Activated CD8-positive, alpha-beta memory T cell treated with anti-CD3 and anti-CD28 coated beads, Interleukin-2, amount 50 U/mL, for 4 hours (primary cell): Measurements from ENCODE around the gene GNAT2.
"Not testable (repeated sequence)": the region's sequence is repeated elsewhere in the genome, so short reads cannot be mapped to it uniquely, and the experiment has no call there.

Experiments
- DNase-seq: peaks from one replicate; pipeline ENCODE4 v3.0.0-alpha.2; 2020

GNAT2 gene

DNA sequence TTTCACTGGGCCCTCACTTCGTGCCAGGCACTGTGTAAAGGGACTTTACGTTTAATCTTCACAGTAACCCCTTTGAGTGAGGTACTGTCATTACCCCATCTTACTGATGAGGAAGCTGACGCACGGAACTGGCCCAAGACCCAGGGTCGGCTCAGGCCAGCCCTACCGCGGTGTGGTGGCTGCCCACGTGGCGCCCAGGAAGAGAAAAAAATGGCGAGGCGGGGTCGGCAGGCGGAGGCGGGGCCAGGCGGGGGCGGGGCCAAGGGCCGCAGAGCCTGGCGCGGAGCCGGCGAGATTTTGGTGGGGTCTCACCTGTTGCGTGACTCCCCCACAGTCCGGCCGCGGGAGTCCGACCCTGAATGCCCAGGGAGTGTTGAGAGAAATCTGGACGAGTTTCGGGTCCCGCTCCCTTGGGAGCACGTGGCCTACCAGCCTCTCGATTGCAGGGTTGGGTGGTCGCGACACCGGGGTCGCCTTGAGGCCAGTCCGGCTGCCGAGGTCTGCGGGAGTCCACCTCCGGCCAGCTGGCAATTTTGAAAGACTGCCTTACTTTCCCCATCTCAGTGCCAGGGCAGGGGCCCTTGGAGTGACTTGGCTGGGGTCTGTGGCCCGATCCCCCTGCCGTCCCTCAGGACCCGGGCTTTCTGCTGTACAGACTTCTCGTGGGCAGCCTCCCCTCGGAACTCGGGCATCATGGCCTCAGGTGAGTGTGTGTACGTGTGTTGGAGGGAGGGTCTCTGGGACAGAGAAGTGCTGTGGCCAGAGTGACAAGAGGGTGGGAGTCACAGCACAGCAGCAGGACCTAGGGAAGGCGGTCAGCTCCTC lies at the start of gene GNAT2, which contains the start of gene AMPD2:
GNAT2 (minus strand) TSS at position 41 of the 825 bp plus-strand sequence. CDS start 6,746 bp downstream, outside the sequence.
AMPD2 (plus strand) TSS at position 262 of the 825 bp plus-strand sequence. CDS start 1,339 bp downstream, outside the sequence.
- DNase-seq, result peak; percentile 71

- no peak for DNase-seq
Measured at GRCh38 chr1:109668123-109668775, 48.8 kb upstream of the GNAT2 start.

DNA sequence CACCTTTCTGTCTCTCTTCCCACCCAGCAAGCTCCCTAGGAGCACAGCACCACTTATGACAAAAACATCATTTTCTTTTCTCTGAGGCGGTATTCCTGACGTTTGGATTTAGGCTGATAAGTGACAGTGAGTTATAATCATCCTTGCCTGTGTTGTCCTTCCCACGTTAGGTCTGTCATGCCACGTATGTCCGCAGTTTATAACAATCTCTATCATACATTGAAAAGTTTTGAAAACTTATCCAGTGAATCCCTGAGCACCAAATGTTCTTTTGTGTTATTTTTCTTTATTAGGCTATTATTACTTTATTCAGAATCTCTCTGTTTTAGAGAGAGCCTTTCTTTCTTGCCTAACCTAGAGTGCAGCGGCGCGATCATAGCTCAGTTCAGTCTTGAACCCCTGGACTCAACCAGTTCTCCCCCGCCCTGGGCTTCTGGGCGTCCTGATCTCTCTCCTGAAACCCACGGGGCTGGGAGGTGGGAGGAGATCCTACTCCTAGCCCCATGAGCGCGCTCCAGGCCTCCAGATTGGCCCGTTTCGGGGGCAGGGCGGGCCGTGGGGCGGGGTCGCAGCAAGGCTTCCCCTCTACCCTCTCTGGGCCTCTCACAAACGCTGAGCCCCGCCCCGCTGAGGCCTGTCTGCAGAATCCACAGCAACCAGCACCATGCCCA lies 48.2 kb upstream of the GNAT2 start, which contains the start of gene GSTM2:
GSTM2 (plus strand) TSS at position 606 of the 671 bp plus-strand sequence; CDS start at position 665, 59 bp downstream.
- peak; percentile 80 for DNase-seq

GRCh38 chr1:109664671-109665070 lies 45.3 kb upstream of the GNAT2 start:
- DNase-seq, result no peak

DNA sequence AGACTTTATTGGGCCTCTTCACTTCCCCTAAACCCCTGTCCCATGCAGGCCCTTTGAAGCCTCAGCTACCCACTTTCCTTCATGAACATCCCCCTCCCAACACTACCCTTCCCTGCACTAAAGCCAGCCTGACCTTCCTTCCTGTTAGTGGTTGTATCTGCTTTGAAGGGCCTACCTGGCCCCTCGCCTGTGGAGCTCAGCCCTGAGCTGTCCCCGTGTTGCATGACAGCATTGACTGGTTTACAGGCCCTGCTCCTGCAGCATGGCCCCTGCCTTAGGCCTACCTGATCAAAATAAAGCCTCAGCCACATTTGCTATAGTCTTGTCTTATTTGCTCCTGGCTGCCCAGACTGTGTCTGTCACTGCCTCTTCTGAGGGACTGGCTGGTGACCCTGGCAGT lies 42.0 kb upstream of the GNAT2 start:
- DNase-seq, result no peak

- not testable (repeated sequence) for DNase-seq
Measured at GRCh38 chr1:109660691-109661026, 41.2 kb upstream of the GNAT2 start.

DNA sequence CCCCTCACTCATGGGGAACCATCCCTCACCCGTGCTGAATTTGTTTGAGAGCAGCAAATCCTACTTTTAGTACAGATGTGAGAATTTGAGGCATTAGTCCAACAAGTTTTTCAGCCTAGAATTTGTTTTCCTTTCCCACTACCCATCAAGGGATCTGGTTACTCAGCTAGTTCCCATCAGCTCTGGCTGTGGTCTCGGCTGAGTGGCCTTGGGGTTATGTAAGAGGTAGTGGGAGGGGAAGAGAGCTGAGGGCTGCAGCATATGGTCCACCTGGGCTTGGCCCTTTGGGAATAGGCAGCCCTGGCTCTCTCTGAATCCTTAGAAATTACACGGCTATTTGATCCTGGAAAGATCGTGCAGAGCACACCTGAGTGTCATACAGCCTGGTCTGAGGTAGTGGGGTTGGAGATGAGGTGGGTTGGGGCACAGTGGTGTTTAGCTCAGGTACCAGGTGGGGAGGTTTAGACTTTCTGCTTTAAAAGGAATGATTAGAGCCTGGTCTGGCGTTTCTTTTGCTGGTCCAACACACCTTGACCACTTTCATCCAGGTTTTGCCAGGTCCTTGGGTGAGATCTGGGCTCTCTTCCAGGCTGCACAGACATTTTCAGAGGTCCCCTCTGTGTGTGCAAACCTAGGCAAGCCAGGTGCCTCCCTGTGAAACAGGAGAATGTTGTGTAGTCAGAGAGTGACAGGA lies 40.7 kb upstream of the GNAT2 start:
- DNase-seq, result no peak

- no peak for DNase-seq
Measured at GRCh38 chr1:109659145-109659544, 39.7 kb upstream of the GNAT2 start.

DNA sequence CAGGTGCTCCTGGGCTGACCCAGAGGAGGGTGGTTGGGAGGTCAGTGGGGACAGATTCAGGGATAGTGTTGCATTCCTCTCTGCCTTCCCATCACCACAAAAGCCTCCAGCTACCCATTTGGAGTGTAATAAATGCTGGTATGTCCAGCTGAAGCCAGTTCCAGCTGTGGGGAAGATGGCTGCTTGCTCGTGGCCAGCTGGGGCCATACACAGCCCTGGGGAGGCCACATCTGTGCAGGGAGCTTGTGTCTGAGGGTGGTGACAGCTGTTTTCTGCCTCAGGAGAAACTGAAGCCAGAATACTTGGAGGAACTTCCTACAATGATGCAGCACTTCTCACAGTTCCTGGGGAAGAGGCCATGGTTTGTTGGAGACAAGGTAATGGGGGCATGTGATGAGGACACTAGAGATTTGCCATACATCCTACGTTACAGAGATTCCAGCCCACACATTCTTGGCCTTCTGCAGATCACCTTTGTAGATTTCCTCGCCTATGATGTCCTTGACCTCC lies 39.2 kb upstream of the GNAT2 start:
- DNase-seq, result no peak

DNA sequence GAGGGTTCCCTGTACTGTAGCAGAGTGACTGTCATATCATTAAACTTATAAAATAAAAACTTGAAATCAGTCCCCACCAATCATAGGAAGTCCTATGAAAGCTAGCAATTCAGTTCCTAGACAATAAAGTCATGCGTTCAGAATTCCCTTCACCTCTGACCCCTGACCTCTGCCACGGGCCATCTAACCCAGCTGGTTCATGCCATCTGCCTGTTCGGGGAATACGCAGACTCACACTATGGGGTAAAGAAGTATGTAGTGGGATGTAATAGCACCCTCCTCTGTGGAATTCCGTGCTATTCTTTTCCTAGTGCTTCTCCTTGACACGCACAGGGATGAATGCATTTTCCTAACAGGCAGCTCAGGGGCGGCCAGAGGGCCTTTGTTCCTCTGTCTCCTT lies 38.6 kb upstream of the GNAT2 start:
- DNase-seq, result no peak

DNA sequence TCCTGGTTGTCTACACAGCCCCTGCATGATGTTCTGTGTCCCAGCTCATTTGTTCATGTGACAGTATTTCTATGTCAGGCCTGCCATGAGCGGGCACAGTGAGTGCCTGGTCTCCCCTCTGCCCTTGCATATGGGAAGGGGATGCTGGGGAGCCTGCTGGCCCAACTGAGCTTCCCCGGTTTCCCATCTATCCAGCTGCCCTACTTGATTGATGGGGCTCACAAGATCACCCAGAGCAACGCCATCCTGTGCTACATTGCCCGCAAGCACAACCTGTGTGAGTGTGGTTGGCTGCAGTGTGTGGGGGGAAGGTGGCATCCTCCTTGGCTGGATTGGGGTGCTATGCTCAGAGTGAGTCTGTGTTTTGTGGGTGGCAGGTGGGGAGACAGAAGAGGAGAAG lies 38.0 kb upstream of the GNAT2 start:
- no peak for DNase-seq

DNA sequence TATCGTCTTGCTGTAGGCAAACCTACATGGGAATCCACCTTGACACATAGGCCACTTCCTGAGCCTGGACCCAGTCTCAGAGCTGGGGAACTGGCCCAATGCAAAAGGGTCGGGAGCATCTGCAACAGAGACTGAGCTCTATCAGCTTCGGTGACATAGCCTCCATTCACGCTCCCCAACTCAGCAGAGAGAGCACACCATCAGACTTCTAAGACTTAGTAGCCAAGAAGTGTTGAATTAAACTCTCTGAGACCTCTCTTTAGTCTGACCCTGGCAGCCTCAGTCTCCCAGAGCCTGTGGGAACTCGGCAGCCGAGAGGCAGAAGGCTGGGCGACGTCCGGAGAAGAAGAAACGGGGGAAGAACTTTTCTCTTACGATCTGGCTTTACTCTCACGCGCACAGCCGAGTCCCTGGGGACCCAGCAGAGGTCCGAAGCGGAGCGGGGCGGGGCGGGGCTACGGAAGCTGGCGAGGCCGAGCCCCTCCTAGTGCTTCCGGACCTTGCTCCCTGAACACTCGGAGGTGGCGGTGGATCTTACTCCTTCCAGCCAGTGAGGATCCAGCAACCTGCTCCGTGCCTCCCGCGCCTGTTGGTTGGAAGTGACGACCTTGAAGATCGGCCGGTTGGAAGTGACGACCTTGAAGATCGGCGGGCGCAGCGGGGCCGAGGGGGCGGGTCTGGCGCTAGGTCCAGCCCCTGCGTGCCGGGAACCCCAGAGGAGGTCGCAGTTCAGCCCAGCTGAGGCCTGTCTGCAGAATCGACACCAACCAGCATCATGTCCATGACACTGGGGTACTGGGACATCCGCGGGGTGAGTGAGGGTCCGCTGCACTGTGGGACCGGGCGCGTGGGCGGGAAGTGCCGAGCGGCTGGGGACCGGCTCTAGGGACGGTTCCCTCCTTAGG lies 36.5 kb upstream of the GNAT2 start, which contains the start of gene GSTM4:
GSTM4 (plus strand) TSS at position 485 of the 905 bp plus-strand sequence; CDS start at position 776, 291 bp downstream.
- peak; percentile 63 for DNase-seq

DNA sequence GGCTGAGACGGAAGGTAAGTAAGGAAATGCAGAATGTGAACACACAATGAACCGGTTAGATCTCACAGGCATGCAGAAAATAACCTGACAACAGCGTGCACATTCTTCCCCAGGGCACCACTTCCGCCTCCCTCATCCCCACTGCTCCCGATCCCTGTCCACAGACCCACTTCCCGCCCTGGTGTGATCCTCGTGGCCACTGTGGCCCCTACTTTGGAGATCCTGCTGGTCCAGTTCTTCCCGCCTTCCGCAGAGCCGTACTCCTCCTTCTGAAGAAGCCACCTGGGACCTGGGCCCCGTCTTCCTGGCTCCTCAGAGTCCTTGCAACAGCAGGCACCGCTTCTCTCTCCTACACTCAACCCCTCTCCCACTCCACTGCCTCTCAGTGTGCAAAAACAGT lies 35.1 kb upstream of the GNAT2 start:
- no peak for DNase-seq

GRCh38 chr1:109653306-109653705 lies 33.9 kb upstream of the GNAT2 start:
- no peak for DNase-seq

DNA sequence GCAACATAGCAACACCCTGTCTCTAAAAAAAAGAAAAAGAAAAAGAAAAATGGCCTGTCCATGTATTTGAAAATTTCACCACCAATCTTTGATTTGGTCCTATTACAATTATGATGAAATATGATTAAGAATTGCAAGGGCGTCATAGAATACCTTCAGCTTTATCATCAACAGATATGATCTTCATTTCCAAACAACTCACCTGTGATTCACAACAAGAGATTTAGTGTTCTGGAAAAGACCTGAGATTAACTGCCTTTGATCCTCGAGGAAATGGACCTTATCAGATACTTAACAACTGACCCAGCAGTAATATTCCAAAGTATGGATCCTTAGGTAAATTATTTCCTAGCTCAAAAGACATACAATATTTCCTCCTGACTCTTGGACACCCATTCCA lies 33.0 kb upstream of the GNAT2 start:
- no peak for DNase-seq

GRCh38 chr1:109650609-109651008 lies 31.2 kb upstream of the GNAT2 start:
- no peak for DNase-seq

GRCh38 chr1:109649491-109649914 lies 30.1 kb upstream of the GNAT2 start:
- DNase-seq, result no peak

GRCh38 chr1:109644670-109645069 lies 25.3 kb upstream of the GNAT2 start:
- no peak for DNase-seq

DNA sequence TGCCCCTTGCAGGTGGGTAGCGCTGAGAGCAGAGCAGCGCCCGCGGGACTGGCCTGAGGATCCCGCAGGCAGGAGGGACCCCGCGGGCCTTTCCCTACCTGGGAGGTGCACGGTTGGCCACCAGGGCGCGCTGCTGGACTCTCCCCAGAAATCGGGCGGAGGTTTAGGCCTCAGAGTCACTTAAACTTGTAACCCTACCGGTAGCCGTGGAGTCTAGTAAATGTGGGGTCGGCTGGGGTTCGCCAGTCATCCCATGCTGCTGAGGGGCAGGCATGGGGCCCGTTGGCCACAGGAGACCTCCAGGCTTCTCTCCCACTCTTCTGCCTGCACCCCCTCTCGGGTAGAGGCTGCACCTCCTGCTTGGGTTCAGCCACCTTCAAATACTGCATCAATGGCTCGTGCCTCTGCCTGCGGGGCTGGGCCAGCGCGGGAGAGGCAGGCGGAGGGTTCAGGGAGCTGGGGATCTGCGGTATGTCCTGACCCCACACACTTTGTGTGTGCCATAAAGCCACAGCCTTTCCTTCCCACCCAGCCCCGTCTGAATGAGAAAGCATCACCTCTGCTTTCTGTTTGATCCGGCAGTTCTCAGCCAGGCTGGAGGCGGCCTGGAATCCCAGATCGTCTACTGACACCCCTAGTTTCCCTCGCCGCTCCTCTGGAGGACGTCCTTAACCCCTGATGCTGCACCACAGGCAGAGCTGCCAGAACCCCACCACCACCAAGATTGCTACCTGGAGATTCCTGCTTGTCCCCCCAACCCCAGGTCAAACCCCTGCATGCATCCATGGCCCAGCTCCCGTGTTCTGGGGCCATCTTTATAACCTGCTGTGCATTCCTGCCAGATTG lies 24.2 kb upstream of the GNAT2 start:
- peak; percentile 90 for DNase-seq

- DNase-seq, result no peak
Measured at GRCh38 chr1:109642626-109643025, 23.2 kb upstream of the GNAT2 start.
